H1 (cell line): Measurements from ENCODE around the gene CLRN1. TPM values are rescaled to one million over a fixed set of nuclear protein-coding genes. Genes with fewer than 3 reads are reported as not detected.

ENCODE experiments used
- CTCF ChIA-PET: fragments of 300-600 bp; sonication (Branson Sonifier 250); formaldehyde crosslinking; loops from one replicate; lab custom pipeline; 2021; ENCODE audit not compliant: partially characterized antibody; lab: Charles Lee
- POLR2A ChIA-PET: fragments of 300-600 bp; sonication (Branson Sonifier 250); formaldehyde crosslinking; loops from one replicate; lab custom pipeline; 2021; ENCODE audit warnings: inconsistent platforms; ENCODE audit not compliant: partially characterized antibody; lab: Charles Lee
- DNase-seq, 2 experiments: peaks; one replicate each; pipeline versions ENCODE4 v3.0.0 to v3.0.0-alpha.2; 2010 to 2022; ENCODE audit warnings: low spot score in 2 of 2, low read depth in 1 of 2, mixed read lengths in 1 of 2
- FAIRE-seq: peaks from 2 replicates; lab custom pipeline; 2011; peaks lifted over from hg19 to GRCh38; lab: Jason Lieb, UNC
- H2AFZ ChIP-seq: 2 replicates; pipeline ENCODE4 v1.8.1; 2012; ENCODE audit warnings: low read length, inconsistent platforms
- H2AK5ac ChIP-seq: 2 replicates; pipeline ENCODE4 v1.6.1; 2013; ENCODE audit warnings: low read depth, low read length
- H2BK120ac ChIP-seq: replicated peaks from 2 replicates; pipeline ENCODE3; 2013; ENCODE audit warnings: low read depth, low read length, inconsistent platforms
- H2BK12ac ChIP-seq: 2 replicates; pipeline ENCODE4 v1.6.1; 2013; ENCODE audit warnings: low read depth, low read length
- H2BK15ac ChIP-seq: 2 replicates; pipeline ENCODE4 v1.6.1; 2013; ENCODE audit warnings: low read length
- H2BK20ac ChIP-seq: 2 replicates; pipeline ENCODE4 v1.6.1; 2013; ENCODE audit warnings: low read length
- H2BK5ac ChIP-seq: 2 replicates; pipeline ENCODE4 v1.6.1; 2013; ENCODE audit warnings: low read depth, low read length
- H3K14ac ChIP-seq: 2 replicates; pipeline ENCODE4 v1.6.1; 2013; ENCODE audit warnings: inconsistent platforms; ENCODE audit not compliant: insufficient read length
- H3K18ac ChIP-seq: 2 replicates; pipeline ENCODE4 v1.6.1; 2013; ENCODE audit warnings: low read length; ENCODE audit errors: extremely low read depth
- H3K23ac ChIP-seq: 2 replicates; pipeline ENCODE4 v1.6.1; 2013; ENCODE audit warnings: inconsistent platforms; ENCODE audit not compliant: insufficient read length
- H3K23me2 ChIP-seq: 2 replicates; pipeline ENCODE4 v1.6.1; 2013; ENCODE audit warnings: low read depth, low read length
- H3K27ac ChIP-seq: 2 replicates; pipeline ENCODE4 v1.6.1; 2011; ENCODE audit warnings: low read depth, low read length, inconsistent platforms
- H3K27me3 ChIP-seq, 4 experiments: replicated peaks in 1 of 4; 1 replicate in 1 of 4; 2 replicates in 3 of 4; pipeline versions ENCODE4 v1.6.1 to v1.8.1; 2011 to 2013; ENCODE audit warnings: low read length in 3 of 4, mild to moderate bottlenecking in 3 of 4, inconsistent platforms in 2 of 4, mixed read lengths in 2 of 4, moderate library complexity in 1 of 4; ENCODE audit not compliant: control insufficient read depth in 3 of 4, insufficient read depth in 3 of 4; ENCODE audit errors: extremely low read depth in 1 of 4
- H3K36me3 ChIP-seq, 4 experiments: 2 replicates each; pipeline versions ENCODE4 v1.6.1 to v1.8.1; 2011 to 2013; ENCODE audit warnings: mild to moderate bottlenecking in 4 of 4, low read length in 3 of 4, moderate library complexity in 2 of 4, control low read depth in 1 of 4, inconsistent platforms in 1 of 4; ENCODE audit not compliant: insufficient read depth in 4 of 4, control insufficient read depth in 2 of 4
- H3K4ac ChIP-seq: replicated peaks from 2 replicates; pipeline ENCODE3; 2013; ENCODE audit warnings: low read length, low read depth, mixed read lengths, inconsistent platforms; ENCODE audit not compliant: insufficient read length
- H3K4me1 ChIP-seq, 4 experiments: replicated peaks in 1 of 4; 1 replicate in 1 of 4; 2 replicates in 3 of 4; pipeline versions ENCODE4 v1.6.1 to v1.8.1; 2011 to 2013; ENCODE audit warnings: low read length in 3 of 4, inconsistent platforms in 2 of 4, mixed read lengths in 1 of 4; ENCODE audit not compliant: insufficient read depth in 4 of 4, control insufficient read depth in 3 of 4
- H3K4me2 ChIP-seq, 2 experiments: 2 replicates each; pipeline versions ENCODE4 v1.6.1 to v1.8.1; 2011 to 2013; ENCODE audit warnings: low read depth in 2 of 2, low read length in 2 of 2, control low read depth in 1 of 2, inconsistent platforms in 1 of 2, mild to moderate bottlenecking in 1 of 2; ENCODE audit not compliant: insufficient read depth in 1 of 2
- H3K4me3 ChIP-seq, 4 experiments: fragments of 200-600, 300-600 bp in 1 of 4; sonication (generic), shearing (Covaris generic), sonication (Bioruptor Twin) in 1 of 4; 2 replicates each; pipeline versions ENCODE4 v1.5.1 to v1.8.1; 2011 to 2016; ENCODE audit warnings: low read length in 4 of 4, low read depth in 3 of 4, control low read depth in 2 of 4, inconsistent platforms in 2 of 4, mild to moderate bottlenecking in 2 of 4, mixed read lengths in 1 of 4, moderate library complexity in 1 of 4; ENCODE audit not compliant: insufficient read depth in 2 of 4; ENCODE audit errors: extremely low read depth in 1 of 4
- H3K56ac ChIP-seq: replicated peaks from 2 replicates; pipeline ENCODE3; 2013; ENCODE audit warnings: low read depth, mild to moderate bottlenecking, mixed read lengths, low read length, inconsistent platforms; ENCODE audit not compliant: insufficient read length
- H3K79me1 ChIP-seq: 2 replicates; pipeline ENCODE4 v1.6.1; 2013; ENCODE audit warnings: low read depth, low read length, control low read depth
- H3K79me2 ChIP-seq, 2 experiments: 2 replicates each; pipeline versions ENCODE4 v1.6.1 to v1.8.1; 2012 to 2013; ENCODE audit warnings: low read length in 2 of 2, mild to moderate bottlenecking in 2 of 2, inconsistent platforms in 1 of 2; ENCODE audit not compliant: insufficient read depth in 2 of 2, control insufficient read depth in 1 of 2
- H3K9ac ChIP-seq, 4 experiments: replicated peaks in 1 of 4; 1 replicate in 1 of 4; 2 replicates in 3 of 4; pipeline versions ENCODE4 v1.6.1 to v1.8.1; 2011 to 2013; ENCODE audit warnings: low read depth in 3 of 4, low read length in 3 of 4, control low read depth in 2 of 4, mild to moderate bottlenecking in 2 of 4, moderate library complexity in 2 of 4, inconsistent platforms in 1 of 4; ENCODE audit errors: extremely low read depth in 1 of 4
- H3K9me3 ChIP-seq, 2 experiments: 2 replicates each; pipeline versions ENCODE4 v1.6.1 to v1.8.1; 2012 to 2013; ENCODE audit warnings: mild to moderate bottlenecking in 2 of 2, moderate library complexity in 2 of 2, control low read depth in 1 of 2, inconsistent platforms in 1 of 2, low read depth in 1 of 2, low read length in 1 of 2, mixed read lengths in 1 of 2; ENCODE audit not compliant: insufficient read depth in 2 of 2
- H4K20me1 ChIP-seq, 2 experiments: replicated peaks in 1 of 2; 2 replicates each; pipeline versions ENCODE3 to v1.8.1; 2011 to 2013; ENCODE audit warnings: inconsistent platforms in 2 of 2, low read length in 2 of 2, mild to moderate bottlenecking in 1 of 2; ENCODE audit not compliant: insufficient read depth in 2 of 2, control insufficient read depth in 1 of 2
- H4K5ac ChIP-seq: 2 replicates; pipeline ENCODE4 v1.6.1; 2013; ENCODE audit warnings: low read length, low read depth, mixed read lengths, inconsistent platforms; ENCODE audit not compliant: insufficient read length
- H4K8ac ChIP-seq: 2 replicates; pipeline ENCODE4 v1.8.0; 2013; ENCODE audit warnings: mild to moderate bottlenecking, moderate library complexity, low read length, inconsistent platforms; ENCODE audit not compliant: insufficient read depth; ENCODE audit errors: extremely low read depth
- H4K91ac ChIP-seq: replicated peaks from 2 replicates; pipeline ENCODE3; 2013; ENCODE audit warnings: low read length, mixed read lengths, inconsistent platforms; ENCODE audit not compliant: insufficient read length
- BACH1 ChIP-seq: IDR thresholded peaks from 2 replicates; pipeline ENCODE4 v1.6.1; 2012; ENCODE audit warnings: low read length, improper control_type of control experiment
- CTBP2 ChIP-seq: IDR thresholded peaks from 2 replicates; pipeline ENCODE4 v1.7.0; 2011; ENCODE audit warnings: borderline replicate concordance, mild to moderate bottlenecking, moderate library complexity, mixed read lengths, low read length; ENCODE audit not compliant: insufficient read depth, insufficient read length
- SP2 ChIP-seq: IDR thresholded peaks from 2 replicates; pipeline ENCODE4 v1.6.1; 2012; ENCODE audit warnings: mild to moderate bottlenecking, low read length, inconsistent platforms
- polyA plus RNA-seq, 7 experiments: library from polyadenylated mRNA; depleted of rRNA in 3 of 7; stranded (reverse) in 5 of 7; unstranded in 2 of 7; fragments of >200 nt in 5 of 7; fragments of 200-250 nt in 2 of 7; gene quantifications; 1 replicate in 5 of 7; 2 replicates in 1 of 7; 4 replicates in 1 of 7; pipeline versions ENCODE4 v1.2.1 to v1.2.3, GENCODE V29; 2011 to 2013; ENCODE audit warnings: missing spikeins in 2 of 7, mixed read lengths in 2 of 7
- total RNA-seq: library from RNA; stranded (reverse); fragmentation: NEBNext Ultra II Directional; extraction: Animal tissue kit (Norgen Biotek cat#: 25700); gene quantifications from 2 replicates; pipeline ENCODE4 v1.2.1, GENCODE V29; 2021

Gene CLRN1
- total and polyA plus RNA-seq, 2 of the 8 experiments (the other 6 are each of a cell fraction or from before 2014, with no cell fraction given): 0.20 to 0.35 TPM

DNA sequence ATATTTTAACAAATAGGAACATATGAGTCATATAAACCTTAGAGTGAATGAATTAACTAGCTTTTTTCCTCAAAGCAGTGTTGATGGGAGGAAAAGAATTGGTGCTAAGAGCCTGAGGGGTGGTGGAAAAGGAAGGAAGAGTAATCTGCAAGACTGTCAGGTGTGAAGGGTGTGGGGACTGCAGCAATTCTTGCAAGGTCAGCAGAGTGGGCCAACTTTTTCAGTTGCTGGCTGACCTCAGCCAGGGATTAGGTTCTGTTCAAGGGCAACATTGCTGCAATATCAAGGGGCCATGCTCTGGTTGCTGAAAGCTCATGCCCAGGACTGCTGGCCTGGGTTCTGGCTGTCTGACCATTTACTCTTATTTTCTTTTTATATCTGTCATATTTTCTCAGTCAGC is 23.0 kb upstream of the CLRN1 start:
- Histone ChIP-seq H3K36me3 (no peaks in the 10 kb centered on the region), H3K4me2 (no peak overlapping the region), H3K9me3 (no peaks in the 10 kb centered on the region), H3K4ac (no peak overlapping the region), H2BK5ac (no peak overlapping the region), H3K23ac (no peak overlapping the region), H3K18ac (no peak overlapping the region), H2BK15ac (no peak overlapping the region), H3K14ac (no peak overlapping the region), H4K8ac (no peak overlapping the region), H3K4me3 (no peak overlapping the region), H4K91ac (no peak overlapping the region), H2AFZ (no peak overlapping the region), H3K79me2 (no peaks in the 10 kb centered on the region), H3K27me3 (no peaks in the 10 kb centered on the region), H4K20me1 (no peaks in the 10 kb centered on the region), H3K23me2 (no peaks in the 10 kb centered on the region; the same call in 1 of the 2 replicates), H2AK5ac (no peak overlapping the region), H3K4me1 (0 out of 7 replicates have a peak, but pooled peaks cover 0 to 2% (median 0%) of the 10 kb centered on the region in 4 experiments), H2BK12ac (no peak overlapping the region), H3K9ac (no peak overlapping the region), H2BK120ac (no peak overlapping the region), H2BK20ac (no peak overlapping the region), H3K56ac (no peak overlapping the region), H3K79me1 (no peaks in the 10 kb centered on the region), H3K27ac (no peak overlapping the region), H4K5ac (no peak overlapping the region)
- DNase-seq (no peak), FAIRE-seq (no peak)
- ChIA-PET CTCF (interaction anchor here (1.0 to 2.7 kb wide), 4 partner anchors 9 to 207 kb away, joined by 3 to 10 read pairs (median 4); no protein-coding TSS in a partner anchor), POLR2A (no interaction called here)
- TF ChIP-seq BACH1 (no peak), SP2 (no peak), CTBP2 (no peak)
